GM12875 (cell line): ENCODE data around the gene TRMT44.
"Not testable (repeated sequence)": the region's sequence is repeated elsewhere in the genome, so short reads cannot be mapped to it uniquely, and the experiment has no call there.

Source experiments
- H3K4me3 ChIP-seq: one replicate; pipeline ENCODE4 v1.5.1; 2011; ENCODE audit warnings: low read depth, low read length, control low read depth
- TF ChIP-seq, protein P1 (sequence below): IDR thresholded peaks from 2 replicates; pipeline ENCODE4 v1.5.1; 2011; ENCODE audit warnings: low read depth, mild to moderate bottlenecking, control low read depth, inconsistent platforms, low read length, moderate library complexity, borderline replicate concordance; ENCODE audit not compliant: insufficient read depth

TRMT44 gene

DNA sequence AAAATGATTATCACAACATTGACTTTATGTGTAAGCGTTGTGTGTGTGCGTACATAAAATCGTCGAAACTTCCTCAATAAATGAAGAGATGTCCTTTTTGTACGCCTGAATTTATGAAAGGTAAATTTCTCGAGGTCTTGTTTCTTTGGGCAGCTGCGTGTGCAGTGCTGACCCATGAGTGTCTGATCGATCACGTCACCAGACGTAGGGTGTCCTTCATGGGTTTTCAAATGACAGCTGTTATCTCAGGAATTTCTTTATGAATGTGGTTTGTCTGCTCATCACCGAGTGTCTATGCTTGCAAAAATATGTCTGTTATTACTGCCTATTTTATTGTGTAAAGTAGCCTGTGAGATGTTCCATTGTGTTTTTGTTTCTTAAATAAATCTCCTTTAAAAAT is 71.9 kb downstream of the TRMT44 start:
- TF ChIP-seq, protein P1, sequence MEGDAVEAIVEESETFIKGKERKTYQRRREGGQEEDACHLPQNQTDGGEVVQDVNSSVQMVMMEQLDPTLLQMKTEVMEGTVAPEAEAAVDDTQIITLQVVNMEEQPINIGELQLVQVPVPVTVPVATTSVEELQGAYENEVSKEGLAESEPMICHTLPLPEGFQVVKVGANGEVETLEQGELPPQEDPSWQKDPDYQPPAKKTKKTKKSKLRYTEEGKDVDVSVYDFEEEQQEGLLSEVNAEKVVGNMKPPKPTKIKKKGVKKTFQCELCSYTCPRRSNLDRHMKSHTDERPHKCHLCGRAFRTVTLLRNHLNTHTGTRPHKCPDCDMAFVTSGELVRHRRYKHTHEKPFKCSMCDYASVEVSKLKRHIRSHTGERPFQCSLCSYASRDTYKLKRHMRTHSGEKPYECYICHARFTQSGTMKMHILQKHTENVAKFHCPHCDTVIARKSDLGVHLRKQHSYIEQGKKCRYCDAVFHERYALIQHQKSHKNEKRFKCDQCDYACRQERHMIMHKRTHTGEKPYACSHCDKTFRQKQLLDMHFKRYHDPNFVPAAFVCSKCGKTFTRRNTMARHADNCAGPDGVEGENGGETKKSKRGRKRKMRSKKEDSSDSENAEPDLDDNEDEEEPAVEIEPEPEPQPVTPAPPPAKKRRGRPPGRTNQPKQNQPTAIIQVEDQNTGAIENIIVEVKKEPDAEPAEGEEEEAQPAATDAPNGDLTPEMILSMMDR, result no peak
- no peak overlapping the region for H3K4me3 ChIP-seq

DNA sequence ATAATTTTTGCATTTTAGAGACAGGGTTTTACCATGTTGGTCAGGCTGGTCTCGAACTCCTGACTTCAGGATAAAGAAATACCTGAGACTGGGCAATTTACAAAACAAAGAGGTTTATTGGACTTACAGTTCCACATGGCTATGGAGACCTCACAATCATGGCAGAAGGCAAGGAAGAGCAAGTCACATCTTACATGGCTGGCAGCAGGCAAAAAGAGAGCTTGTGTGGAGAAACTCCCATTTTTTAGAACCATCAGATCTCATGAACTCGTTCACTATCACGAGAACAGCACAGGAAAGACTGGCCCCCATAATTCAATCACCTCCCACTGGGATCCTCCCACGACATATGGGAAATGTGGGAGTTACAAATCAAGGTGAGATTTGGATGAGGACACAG is 72.5 kb downstream of the TRMT44 start:
- not testable (repeated sequence) for H3K4me3 ChIP-seq

DNA sequence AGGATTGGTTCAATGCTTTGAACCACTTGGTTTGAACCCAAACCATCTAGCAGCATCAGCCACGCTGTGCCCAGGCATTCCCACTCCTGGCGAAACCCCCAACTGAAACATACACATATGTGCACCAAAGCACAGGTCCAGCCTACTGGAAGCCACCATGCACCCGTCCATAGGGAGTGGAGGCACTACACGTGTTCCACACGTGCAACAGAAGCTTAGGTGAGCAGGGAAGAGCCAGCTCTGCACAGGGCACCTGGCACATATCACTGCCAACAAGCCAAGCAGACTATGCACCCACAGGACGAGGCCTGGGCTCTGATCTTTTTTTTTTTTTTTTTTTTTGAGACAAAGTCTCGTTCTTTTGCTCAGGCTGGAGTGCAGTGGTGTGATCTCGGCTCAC is 73.4 kb downstream of the TRMT44 start:
- TF ChIP-seq, protein P1, result no peak
- H3K4me3 ChIP-seq, result no peak overlapping the region

DNA sequence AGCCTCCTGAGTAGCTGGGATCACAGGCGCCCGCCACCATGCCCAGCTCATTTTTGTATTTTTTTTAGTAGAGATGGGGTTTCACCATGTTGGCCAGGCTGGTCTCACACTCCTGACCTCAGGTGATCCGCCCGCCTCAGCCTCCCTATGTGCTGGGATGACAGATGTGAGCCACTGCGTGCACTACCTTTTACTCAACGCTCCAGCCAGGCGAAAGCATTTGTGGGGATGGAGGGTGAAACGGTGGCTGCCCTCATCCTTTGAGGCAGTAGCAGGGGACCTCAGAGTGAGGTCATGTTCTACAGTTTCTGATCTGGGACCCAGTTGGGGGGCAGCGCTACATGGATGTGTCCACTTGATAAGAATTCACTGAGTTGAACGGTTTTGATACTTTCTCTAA is 73.8 kb downstream of the TRMT44 start:
- TF ChIP-seq, protein P1, result no peak
- H3K4me3 ChIP-seq, result no peak overlapping the region

DNA sequence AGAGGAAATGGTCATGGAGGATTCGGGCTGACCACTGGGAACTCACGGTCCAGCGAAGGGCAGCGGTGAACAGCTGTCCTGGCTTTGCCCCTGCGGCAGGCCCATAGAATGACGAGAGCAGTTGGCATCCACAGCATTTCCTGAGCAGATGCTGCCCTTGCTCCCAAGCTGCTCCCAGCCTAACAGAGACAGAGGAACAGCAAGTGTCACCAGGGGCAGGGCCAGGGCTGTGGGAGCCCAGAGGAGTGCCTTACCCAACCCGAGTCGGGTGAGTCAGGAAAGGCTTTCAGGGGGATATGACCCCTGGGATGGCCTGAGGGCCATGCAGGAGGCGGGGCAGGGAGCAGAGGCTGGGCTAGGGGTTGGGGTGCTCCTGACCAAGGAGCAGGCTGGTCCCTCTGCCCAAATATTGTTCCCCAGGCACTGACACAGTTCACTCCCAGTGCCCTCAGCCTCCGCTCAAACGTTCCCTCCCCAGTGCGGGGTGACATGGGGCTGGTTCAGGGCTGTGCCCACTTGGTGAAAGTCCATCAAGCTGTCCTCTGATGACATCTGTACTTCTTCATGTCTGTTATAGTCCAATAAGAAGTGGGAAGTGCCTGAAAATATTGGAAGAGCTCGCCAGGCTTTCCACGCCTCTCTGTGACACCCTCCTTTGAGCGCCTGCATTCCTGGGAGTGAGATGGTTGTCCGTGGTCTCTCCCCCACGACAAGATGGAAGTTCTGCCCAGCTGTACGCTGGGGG is 74.9 kb downstream of the TRMT44 start:
- TF ChIP-seq, protein P1, result no peak
- H3K4me3 ChIP-seq, result no peak overlapping the region

DNA sequence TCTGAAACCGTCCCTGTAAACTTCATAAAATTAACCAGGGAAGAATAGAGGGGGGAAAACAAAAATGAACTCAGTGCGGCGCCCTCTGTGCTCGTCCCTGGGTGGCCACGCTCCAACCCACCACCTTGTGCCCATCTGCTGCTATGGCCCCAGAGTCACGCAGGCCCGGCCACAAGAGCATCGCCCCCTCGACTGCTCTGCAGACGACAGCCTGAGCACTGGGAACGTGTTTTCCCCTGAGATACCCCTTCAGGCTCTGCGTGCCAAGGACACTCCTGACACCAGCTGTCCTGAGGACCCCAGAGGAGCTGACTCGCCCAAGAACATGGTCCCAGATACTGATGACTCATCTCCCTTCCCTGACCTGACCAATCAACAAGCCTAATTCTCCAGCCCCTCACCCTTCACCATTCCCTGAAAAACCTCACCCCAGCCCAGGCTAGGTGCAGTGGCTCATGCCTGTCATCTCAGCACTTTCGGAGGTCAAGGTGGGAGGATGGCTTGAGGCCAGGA is 75.5 kb downstream of the TRMT44 start:
- H3K4me3 ChIP-seq, result no peak overlapping the region
- TF ChIP-seq, protein P1, result no peak

DNA sequence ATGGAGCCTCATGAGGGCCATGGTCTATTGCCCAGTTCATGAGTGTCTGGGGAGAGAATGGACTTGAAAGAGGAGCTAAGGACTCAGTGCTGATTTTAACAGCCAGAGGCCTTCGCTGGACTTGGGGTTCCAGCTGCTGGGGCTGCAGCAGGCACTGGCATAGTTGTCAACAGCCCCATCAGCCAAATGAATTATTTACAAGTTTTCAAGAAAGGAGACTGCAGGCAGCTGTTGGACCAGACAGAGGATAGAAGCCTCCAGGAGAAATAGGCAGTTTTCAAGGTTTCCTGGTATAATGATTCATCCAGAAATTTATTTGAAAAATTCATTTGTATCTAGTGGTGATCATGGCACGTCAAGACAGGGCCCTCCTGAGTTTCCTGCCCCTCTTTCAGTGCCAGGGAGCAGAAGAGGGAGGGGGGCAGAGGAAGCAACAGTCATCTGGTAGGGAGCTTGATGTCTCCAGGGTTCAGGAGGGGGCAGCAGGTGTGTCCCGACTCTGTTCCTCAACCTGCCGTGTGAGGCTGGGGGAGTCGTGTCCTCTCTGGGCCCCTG is 76.5 kb downstream of the TRMT44 start:
- no peak overlapping the region for H3K4me3 ChIP-seq
- TF ChIP-seq, protein P1, result no peak
